ENCODE measurements around the gene ZNF804B.

ZNF804B gene

GRCh38 chr7:88759230-88760135 is at the start of gene ZNF804B:
ZNF804B (plus strand) TSS chr7:88759700; CDS start chr7:88759977, 277 bp downstream.
- DNase-seq (ENCODE audit: low spot score) = peak; percentile 39

- no peak for DNase-seq (ENCODE audit: low spot score)
These were observed 23.6 kb upstream of the ZNF804B start for GRCh38 chr7:88735920-88736319.

GRCh38 chr7:88737632-88738031 is 21.9 kb upstream of the ZNF804B start:
- DNase-seq (ENCODE audit: low spot score) = no peak

GRCh38 chr7:88746126-88746525 is 13.4 kb upstream of the ZNF804B start:
- no peak for DNase-seq (ENCODE audit: low spot score)

- DNase-seq (ENCODE audit: low spot score) = no peak
These were observed 2.7 kb upstream of the ZNF804B start for GRCh38 chr7:88756802-88757201.

- DNase-seq (ENCODE audit: low spot score) = no peak
These were observed 2.1 kb upstream of the ZNF804B start for GRCh38 chr7:88757371-88757770.

- DNase-seq (ENCODE audit: low spot score) = peak; percentile 45
These were observed 895 bp upstream of the ZNF804B start for GRCh38 chr7:88758381-88759229.

GRCh38 chr7:88760136-88760515 is 626 bp downstream of the ZNF804B start:
- DNase-seq (ENCODE audit: low spot score) = no peak

GRCh38 chr7:88761779-88762178 is 2.3 kb downstream of the ZNF804B start:
- DNase-seq (ENCODE audit: low spot score) = no peak

GRCh38 chr7:88771417-88771816 is 11.9 kb downstream of the ZNF804B start:
- DNase-seq (ENCODE audit: low spot score) = no peak

- DNase-seq (ENCODE audit: low spot score) = no peak
These were observed 13.3 kb downstream of the ZNF804B start for GRCh38 chr7:88772776-88773175.

GRCh38 chr7:88775838-88776237 is 16.3 kb downstream of the ZNF804B start:
- no peak for DNase-seq (ENCODE audit: low spot score)

GRCh38 chr7:88787777-88788176 is 28.3 kb downstream of the ZNF804B start:
- no peak for DNase-seq (ENCODE audit: low spot score)

GRCh38 chr7:88789480-88790064 is 30.1 kb downstream of the ZNF804B start:
- DNase-seq (ENCODE audit: low spot score) = no peak

- peak; percentile 5 for DNase-seq (ENCODE audit: low spot score)
These were observed 32.4 kb downstream of the ZNF804B start for GRCh38 chr7:88791891-88792290.

GRCh38 chr7:88792361-88792760 is 32.9 kb downstream of the ZNF804B start:
- no peak for DNase-seq (ENCODE audit: low spot score)

- DNase-seq (ENCODE audit: low spot score) = no peak
These were observed 36.1 kb downstream of the ZNF804B start, which contains the start of gene TEX47 for GRCh38 chr7:88795553-88795952. TEX47 (minus strand) TSS chr7:88795737; CDS start chr7:88794942, 795 bp downstream.

- DNase-seq (ENCODE audit: low spot score) = no peak
These were observed 41.5 kb downstream of the ZNF804B start for GRCh38 chr7:88801046-88801445.

GRCh38 chr7:88806280-88807037 is 47.0 kb downstream of the ZNF804B start:
- no peak for DNase-seq (ENCODE audit: low spot score)

GRCh38 chr7:88818552-88818951 is 59.1 kb downstream of the ZNF804B start:
- DNase-seq (ENCODE audit: low spot score) = peak; percentile 6

- DNase-seq (ENCODE audit: low spot score) = no peak
These were observed 66.7 kb downstream of the ZNF804B start for GRCh38 chr7:88826222-88826621.
